ENCODE results near the gene VSIG2.
A peak's percentile ranks its signal among the peaks of the same experiment; 100 is the strongest.

VSIG2 gene

DNA sequence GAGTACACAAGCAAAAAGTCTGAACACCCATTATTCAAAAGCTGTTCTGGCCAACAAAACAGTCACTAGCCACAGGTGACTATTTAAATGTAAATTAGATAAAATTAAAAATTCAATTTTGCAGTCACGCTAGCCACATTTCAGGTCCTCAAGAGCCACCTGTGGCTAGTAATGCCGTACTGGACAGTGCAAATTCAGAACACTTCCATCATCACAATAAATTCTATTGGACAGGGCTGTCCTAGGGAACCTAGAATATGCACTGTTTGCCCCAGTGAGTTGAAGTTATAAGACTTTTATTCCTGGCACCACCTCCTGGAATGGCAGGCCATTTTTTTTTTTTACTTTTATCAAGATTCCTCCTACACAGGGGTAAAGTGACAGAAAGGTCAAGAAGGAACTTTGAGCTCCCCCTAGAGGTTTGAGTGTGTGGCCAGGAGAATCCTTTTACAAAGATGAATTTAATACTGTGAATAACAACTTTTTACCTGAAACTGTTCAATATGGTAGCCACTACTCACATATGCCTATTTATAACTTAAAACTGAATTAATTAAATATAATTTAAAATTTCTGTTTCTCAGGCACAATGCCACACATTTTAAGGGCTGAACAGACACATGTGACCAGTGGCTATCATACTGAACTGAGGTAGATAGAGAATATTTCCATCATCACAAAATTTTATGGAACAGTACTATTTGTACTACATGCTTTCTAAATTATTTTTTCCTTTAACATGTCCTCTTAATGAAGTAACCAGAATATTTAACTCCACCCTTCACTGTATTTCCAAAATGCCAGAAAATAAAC, 41.6 kb upstream of the VSIG2 start:
- TF ChIP-seq, protein P1, sequence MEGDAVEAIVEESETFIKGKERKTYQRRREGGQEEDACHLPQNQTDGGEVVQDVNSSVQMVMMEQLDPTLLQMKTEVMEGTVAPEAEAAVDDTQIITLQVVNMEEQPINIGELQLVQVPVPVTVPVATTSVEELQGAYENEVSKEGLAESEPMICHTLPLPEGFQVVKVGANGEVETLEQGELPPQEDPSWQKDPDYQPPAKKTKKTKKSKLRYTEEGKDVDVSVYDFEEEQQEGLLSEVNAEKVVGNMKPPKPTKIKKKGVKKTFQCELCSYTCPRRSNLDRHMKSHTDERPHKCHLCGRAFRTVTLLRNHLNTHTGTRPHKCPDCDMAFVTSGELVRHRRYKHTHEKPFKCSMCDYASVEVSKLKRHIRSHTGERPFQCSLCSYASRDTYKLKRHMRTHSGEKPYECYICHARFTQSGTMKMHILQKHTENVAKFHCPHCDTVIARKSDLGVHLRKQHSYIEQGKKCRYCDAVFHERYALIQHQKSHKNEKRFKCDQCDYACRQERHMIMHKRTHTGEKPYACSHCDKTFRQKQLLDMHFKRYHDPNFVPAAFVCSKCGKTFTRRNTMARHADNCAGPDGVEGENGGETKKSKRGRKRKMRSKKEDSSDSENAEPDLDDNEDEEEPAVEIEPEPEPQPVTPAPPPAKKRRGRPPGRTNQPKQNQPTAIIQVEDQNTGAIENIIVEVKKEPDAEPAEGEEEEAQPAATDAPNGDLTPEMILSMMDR (conservative IDR thresholded peaks at IDR 0.05; ENCODE audit: low read length) = peak; percentile 79
- H3K4me3 ChIP-seq (ENCODE audit: low read length) = no peak overlapping the region
- peak; percentile 51 for DNase-seq (ENCODE audit: low read depth)

GRCh38 chr11:124791626-124792341, 39.7 kb upstream of the VSIG2 start:
- TF ChIP-seq, protein P1 (conservative IDR thresholded peaks at IDR 0.05; ENCODE audit: low read length) = no peak
- H3K4me3 ChIP-seq (ENCODE audit: low read length) = no peak overlapping the region
- peak; percentile 18 for DNase-seq (ENCODE audit: low read depth)

GRCh38 chr11:124788521-124788920, 36.5 kb upstream of the VSIG2 start:
- DNase-seq (ENCODE audit: low read depth) = peak; percentile 28
- H3K4me3 ChIP-seq (ENCODE audit: low read length) = no peak overlapping the region
- TF ChIP-seq, protein P1 (conservative IDR thresholded peaks at IDR 0.05; ENCODE audit: low read length) = no peak

- no peak overlapping the region for H3K4me3 ChIP-seq (ENCODE audit: low read length)
- TF ChIP-seq, protein P1 (conservative IDR thresholded peaks at IDR 0.05; ENCODE audit: low read length) = no peak
- DNase-seq (ENCODE audit: low read depth) = no peak
Observed at GRCh38 chr11:124784051-124784450, 32.0 kb upstream of the VSIG2 start.

GRCh38 chr11:124783002-124783401, 30.9 kb upstream of the VSIG2 start:
- DNase-seq (ENCODE audit: low read depth) = no peak
- no peak overlapping the region for H3K4me3 ChIP-seq (ENCODE audit: low read length)
- TF ChIP-seq, protein P1 (conservative IDR thresholded peaks at IDR 0.05; ENCODE audit: low read length) = no peak

DNA sequence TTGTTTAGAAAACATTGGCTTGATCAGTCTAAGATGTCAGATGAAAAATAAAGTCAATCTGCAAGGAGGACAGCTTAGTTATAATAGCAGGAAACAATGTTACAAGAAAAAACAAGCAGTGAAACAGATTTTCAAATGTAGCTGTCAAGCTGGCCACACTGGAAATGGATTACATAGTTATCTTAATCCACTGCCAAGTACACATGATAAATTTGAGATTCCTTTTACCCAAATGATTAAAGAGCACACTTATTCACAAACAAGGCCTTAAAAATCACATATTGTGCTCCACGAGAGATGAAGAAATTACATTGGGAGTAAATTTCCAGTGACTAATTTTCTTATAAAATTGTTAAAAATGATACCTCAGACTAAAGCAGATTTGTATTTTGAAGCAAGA, 27.5 kb upstream of the VSIG2 start:
- TF ChIP-seq, protein P1 (conservative IDR thresholded peaks at IDR 0.05; ENCODE audit: low read length) = no peak
- no peak overlapping the region for H3K4me3 ChIP-seq (ENCODE audit: low read length)
- DNase-seq (ENCODE audit: low read depth) = no peak

DNA sequence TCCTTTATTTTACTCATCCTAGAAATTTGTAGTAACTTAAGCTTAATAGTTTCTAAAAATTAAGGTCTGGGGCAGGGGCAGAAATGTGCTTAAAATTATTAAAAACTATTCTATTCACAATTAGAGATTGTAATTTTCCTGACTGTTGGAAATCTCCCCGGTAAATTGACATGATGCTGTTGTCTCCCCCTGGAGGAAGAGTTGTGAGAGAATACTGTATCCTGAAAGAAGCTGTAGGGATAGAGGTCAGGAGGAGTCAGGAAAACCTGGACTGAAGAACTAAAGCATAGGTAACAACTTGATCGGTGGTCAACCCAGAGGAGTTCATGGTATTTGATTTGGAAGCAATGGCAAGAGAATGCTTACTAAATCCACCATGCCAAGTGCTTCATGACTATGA, 26.2 kb upstream of the VSIG2 start:
- H3K4me3 ChIP-seq (ENCODE audit: low read length) = no peak overlapping the region
- TF ChIP-seq, protein P1 (conservative IDR thresholded peaks at IDR 0.05; ENCODE audit: low read length) = no peak
- DNase-seq (ENCODE audit: low read depth) = no peak
